GM19035 (cell line): ENCODE results near the gene CREB3L1.

Source experiments
- ATAC-seq: cut with Tn5 transposase; IDR thresholded peaks from one replicate; pipeline ENCODE4 v1.9.1; 2021; ENCODE audit not compliant: unreplicated experiment

Gene CREB3L1

GRCh38 chr11:46363031-46363407, 85.6 kb downstream of the CREB3L1 start:
- no peak for ATAC-seq

DNA sequence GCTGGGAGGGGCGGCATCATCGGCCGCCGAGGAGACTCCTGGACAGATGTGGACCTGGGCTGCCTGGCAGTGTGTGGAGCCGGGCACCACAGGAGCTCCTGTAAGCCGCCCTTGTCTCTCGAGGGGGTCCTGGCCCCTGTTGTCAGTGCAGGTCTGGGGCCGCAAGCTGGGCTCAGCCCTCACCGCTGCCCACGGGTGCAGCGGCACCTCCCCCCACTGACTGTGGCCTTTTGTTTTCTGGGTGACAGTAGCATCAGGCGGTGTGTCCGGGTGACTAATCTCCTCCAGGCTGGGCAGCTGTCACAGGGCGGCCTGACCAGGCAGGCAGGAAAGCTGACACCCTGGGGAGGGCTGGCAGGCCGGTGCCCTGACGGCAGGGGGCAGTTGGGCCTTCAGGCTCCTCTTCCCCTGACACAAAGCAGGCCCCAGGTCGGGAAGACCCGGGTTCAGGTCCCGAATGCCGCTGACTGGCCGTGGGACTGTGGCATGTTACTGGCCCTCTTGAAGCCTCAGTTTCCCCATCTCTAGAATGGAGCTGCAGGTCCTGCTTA, 86.1 kb downstream of the CREB3L1 start:
- no peak for ATAC-seq

GRCh38 chr11:46364056-46364455, 86.6 kb downstream of the CREB3L1 start:
- no peak for ATAC-seq

DNA sequence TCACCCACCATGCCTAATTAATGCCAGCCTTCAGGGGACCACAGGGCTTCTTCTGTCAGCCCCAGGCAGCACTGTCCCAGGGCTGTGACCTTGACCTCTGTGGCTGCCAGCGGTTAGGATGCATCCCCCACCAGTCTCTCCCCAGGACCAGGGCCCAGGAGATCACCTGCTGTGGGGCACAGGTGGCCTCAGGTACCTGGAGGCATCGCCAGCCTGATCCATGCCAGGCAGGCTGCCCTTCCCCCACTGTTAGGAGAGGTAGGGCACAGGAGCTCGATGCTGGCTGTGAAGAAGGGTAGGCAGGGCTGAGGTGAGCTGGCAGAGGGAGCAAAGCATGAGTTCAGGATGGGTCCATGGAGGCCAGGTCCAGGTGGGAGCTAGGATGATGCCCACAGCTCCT, 87.3 kb downstream of the CREB3L1 start:
- no peak for ATAC-seq

- ATAC-seq = no peak
Measured at GRCh38 chr11:46366260-46366659, 88.8 kb downstream of the CREB3L1 start.

DNA sequence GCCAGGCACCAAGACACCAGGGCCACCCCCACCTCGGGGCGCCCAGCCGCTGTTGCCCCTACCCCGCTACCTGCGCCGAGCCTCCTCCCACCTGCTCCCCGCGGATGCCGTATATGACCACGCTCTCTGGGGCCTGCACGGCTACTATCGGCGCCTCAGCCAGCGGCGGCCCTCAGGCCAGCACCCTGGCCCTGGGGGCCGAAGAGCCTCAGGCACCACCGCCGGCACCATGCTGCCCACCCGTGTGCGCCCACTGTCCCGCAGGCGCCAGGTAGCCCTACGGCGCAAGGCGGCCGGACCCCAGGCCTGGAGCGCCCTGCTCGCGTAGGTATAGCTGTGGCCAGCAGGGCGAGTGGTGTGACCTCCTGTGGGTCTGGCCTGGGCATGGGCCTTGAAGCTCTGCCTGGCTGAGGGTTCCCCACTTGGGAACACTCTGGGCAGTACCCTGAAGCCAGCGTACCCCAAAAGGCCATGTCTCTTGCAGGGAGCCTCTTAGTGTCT, 89.2 kb downstream of the CREB3L1 start:
- ATAC-seq = no peak

- no peak for ATAC-seq
Measured at GRCh38 chr11:46367244-46367915, 89.9 kb downstream of the CREB3L1 start.

DNA sequence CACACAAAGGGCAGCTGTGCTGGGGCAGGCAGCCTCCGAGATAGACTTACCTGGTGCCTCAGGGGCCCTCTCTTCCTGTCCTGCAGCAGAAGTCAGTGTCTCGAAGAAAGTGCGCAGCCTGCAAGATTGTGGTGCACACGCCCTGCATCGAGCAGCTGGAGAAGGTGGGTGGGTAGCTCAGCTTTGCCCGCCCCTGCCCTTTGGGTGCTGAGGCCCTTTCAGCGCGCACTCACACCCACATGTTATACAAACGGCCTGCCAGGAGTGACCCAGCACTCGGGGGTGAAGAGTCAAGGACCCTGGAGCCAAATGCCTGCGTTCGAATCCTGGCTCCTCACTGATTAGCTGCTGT, 90.4 kb downstream of the CREB3L1 start:
- no peak for ATAC-seq

- ATAC-seq = no peak
Measured at GRCh38 chr11:46369458-46370152, 92.1 kb downstream of the CREB3L1 start.

GRCh38 chr11:46370253-46370652, 92.8 kb downstream of the CREB3L1 start:
- ATAC-seq = no peak
